GM12874 (cell line): Measurements from ENCODE around the gene ARHGEF1.

ENCODE experiments used
- TF ChIP-seq, protein P1 (sequence below): IDR thresholded peaks from 2 replicates; pipeline ENCODE4 v1.5.1; 2011; ENCODE audit warnings: low read depth, mild to moderate bottlenecking, control low read depth, low read length, moderate library complexity; ENCODE audit not compliant: insufficient read depth

The ARHGEF1 gene

DNA sequence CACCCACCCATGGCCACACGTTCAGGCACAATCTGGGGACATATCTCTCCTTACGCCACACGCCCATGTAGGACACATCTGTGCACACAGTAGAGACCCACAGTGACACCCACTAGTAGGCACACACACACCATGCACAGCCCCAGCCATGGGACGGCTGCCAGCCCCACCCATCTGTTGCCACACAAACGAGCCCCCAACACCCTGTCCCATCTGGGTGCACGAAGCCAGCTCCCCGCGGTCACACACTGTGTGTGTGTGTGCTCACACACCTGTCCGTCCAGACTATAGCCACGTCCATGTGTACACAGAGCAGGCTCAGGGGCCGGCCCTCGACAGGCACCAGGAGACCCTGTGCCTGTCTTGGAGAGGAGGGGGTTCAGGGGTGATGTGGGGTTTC, 34.7 kb downstream of the ARHGEF1 start:
- TF ChIP-seq, protein P1, sequence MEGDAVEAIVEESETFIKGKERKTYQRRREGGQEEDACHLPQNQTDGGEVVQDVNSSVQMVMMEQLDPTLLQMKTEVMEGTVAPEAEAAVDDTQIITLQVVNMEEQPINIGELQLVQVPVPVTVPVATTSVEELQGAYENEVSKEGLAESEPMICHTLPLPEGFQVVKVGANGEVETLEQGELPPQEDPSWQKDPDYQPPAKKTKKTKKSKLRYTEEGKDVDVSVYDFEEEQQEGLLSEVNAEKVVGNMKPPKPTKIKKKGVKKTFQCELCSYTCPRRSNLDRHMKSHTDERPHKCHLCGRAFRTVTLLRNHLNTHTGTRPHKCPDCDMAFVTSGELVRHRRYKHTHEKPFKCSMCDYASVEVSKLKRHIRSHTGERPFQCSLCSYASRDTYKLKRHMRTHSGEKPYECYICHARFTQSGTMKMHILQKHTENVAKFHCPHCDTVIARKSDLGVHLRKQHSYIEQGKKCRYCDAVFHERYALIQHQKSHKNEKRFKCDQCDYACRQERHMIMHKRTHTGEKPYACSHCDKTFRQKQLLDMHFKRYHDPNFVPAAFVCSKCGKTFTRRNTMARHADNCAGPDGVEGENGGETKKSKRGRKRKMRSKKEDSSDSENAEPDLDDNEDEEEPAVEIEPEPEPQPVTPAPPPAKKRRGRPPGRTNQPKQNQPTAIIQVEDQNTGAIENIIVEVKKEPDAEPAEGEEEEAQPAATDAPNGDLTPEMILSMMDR = no peak

DNA sequence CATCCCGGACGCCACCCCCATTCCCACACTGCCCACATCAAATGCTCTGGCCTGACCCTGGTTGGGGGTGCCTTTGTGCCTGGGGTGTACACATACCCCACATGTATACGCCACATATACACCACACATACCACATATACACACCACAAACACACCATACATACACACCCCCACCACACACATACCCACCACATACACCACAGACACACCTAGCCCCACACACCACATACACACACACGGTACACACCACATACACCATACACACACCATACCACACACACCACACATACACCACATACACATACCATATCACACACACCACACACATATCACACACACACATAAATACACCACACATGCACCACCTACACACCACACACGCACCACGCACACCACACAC, 35.1 kb downstream of the ARHGEF1 start:
- TF ChIP-seq, protein P1 = no peak

DNA sequence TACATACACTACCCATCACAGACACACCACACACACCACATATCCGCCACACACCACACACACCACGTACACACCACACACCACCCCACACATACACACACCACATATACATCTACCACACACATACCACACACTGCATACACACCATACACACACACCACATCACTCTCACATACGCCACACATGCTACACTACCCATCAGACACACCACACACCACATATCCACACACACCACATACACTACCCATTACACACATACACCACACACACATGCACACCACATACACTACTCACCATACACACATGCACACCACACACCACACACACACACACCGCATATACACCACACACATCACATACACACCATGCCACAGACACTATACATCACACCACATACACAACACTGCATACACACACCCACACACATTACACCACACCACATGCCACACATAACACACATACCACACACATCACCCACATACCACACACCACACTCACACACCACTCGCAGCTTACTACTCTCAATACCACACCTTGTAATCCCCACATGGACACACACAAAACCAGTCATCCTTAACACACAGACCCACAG, 35.8 kb downstream of the ARHGEF1 start:
- TF ChIP-seq, protein P1 = no peak

DNA sequence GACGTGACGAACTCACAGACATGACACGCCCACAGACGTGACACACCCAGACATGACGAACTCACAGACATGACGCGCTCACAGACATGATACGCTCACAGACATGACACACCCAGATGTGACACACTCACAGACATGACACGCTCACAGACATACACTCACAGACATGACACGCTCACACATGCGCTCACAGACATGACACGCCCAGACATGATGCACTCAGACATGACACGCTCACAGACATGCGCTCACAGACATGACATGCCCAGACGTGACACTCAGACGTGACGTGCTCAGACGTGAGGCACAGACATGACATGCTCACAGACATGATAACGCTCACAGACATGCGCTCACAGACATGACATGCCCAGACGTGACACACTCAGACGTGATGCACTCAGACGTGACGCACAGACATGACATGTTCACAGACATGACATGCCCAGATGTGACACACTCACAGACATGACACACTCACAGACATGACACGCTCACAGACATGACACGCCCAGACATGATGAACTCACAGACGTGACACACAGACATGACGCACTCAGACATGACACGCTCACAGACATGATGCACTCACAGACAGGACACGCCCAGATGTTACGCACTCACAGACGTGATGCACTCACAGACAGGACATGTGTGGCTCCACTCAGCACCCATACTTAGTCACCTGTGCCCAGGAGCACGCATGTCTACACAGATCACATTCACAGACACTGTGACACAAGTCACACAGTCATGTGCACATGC, 37.1 kb downstream of the ARHGEF1 start:
- TF ChIP-seq, protein P1 = no peak

DNA sequence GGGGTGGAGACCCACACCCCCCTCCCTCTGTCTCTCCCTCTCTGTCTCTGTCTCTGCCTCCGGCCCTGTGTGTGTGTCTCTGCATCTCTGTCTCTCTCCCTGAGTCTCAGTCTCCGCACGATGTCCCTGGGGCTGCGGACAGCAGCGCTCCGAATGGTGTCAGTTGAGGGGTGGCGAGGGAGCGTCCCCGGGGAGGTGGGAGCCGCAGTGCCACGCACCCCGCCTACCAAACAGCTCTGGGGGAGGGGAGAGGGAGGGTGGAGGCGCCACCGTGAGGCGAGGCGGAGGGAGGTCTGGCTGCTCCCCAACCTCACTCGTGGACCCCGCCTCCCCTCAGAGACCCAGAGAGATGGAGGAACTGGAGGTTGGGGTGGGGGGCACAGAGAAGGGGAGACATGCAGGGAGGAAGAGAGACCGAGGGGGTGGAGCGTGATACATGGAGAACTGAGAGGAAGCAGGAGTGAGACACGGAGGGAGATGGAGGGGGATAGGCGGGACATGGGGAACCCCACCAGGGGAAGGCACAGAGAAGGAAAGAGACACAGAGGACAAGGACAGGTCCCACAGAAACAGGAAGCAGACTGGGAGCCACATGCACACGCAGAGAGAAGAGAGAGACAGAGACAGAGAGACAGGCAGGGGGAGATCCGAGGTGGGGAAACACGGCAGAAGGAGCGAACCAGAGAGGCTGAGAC, 38.0 kb downstream of the ARHGEF1 start:
- TF ChIP-seq, protein P1 = no peak

DNA sequence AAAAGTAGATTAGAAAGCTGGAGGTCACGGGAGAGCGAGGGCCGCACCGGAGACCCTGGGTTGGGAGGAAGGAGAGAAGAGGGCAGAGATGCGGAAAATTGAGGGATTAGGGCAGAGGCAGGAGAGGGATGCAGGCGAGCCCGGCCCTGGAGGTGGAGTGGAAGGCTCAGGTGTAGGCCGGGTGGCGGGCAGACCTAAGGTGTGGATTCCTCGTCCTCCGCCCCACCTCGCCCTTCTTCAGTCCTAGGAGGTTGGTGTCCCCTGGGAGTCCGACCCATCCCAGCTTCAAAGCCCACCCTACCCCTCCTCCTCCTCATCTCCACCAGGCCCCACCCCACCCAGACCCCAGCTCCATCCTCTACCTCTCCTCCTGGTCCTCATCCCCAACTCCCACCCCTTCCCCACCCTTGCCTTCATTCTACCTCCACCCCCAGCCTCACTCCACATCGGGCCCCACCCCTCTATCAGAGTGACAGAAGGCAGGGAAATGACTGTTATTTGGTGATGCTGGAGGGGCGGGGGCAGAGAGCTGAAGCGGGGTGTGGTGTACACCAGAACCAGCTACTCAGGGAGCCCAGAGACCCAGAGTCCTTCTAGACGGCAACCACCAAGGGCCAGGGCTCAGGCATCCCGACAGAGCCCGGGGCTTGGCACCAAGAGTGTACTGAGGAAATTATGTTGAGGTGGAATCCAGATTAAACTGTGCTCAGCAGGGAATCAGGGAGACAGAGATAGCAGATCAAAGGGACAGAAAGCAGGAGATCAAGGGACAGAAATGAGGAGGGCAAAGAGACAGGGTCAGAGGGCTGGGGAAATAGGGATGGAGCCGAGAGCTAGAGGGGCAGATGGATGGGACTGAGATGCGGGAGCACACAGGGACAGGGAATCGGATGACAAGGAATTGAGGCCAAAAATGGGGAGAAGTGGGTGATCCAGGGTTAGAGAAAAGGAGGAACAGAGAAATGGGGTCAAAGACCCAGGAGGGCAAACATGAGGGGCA, 38.9 kb downstream of the ARHGEF1 start:
- TF ChIP-seq, protein P1 = no peak

DNA sequence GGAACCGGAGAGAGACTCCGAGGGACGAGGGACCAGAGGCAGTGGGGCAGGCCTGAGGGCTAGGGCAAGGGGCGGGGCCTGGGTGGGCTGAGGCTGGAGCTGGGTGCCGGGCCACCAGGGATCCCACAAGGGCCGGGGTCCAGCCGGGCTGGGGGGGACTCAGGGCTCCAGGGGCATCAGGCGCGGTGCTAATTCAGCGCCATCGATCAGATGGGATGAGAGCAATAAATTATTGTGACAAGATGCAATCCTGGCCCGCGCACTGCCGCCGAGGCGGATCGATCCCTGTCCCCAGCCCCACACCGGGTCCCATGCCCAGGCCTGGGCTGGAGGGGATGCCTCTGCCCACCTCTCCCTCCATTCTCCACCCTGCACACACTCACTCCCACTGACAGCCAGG, 39.6 kb downstream of the ARHGEF1 start:
- TF ChIP-seq, protein P1 = no peak
